Pancreas (tissue), 10 donors: ENCODE measurements around the gene TMEM128. TPM values are rescaled to one million over a fixed set of nuclear protein-coding genes. Genes with fewer than 3 reads are reported as not detected.

ENCODE experiments used
- ATAC-seq, 4 donors: fragments of 200-7000 bp; cut with Tn5 transposase; one replicate each; pipeline versions ENCODE4 v1.8.0 to v1.9.1; 2020; ENCODE audit warnings: mild to moderate bottlenecking in 4 of 4, moderate library complexity in 4 of 4
- DNase-seq, 6 donors: peaks; one replicate each; pipeline ENCODE4 v3.0.0-alpha.2; 2020
- FAIRE-seq: peaks from 2 replicates; lab custom pipeline; 2012; peaks lifted over from hg19 to GRCh38; lab: Jason Lieb, UNC
- H3K27ac ChIP-seq, 4 donors: fragments of 200-600 bp; sonication (generic); 1 replicate in 3 of 4; 2 replicates in 1 of 4; pipeline versions ENCODE4 v1.5.0 to v1.8.0; 2020
- H3K27me3 ChIP-seq, 4 donors: fragments of 200-600 bp; one replicate each; pipeline ENCODE4 v1.8.0; 2021
- H3K36me3 ChIP-seq, 3 donors: fragments of 200-600 bp; sonication (generic) in 1 of 3; one replicate each; pipeline versions ENCODE4 v1.5.0 to v1.8.0; 2020 to 2021
- H3K4me1 ChIP-seq, 3 donors: fragments of 200-600 bp; one replicate each; pipeline ENCODE4 v1.8.0; 2021
- H3K4me3 ChIP-seq, 4 donors: fragments of 200-600 bp; sonication (generic) in 2 of 4; one replicate each; pipeline versions ENCODE4 v1.5.0 to v1.8.0; 2020 to 2021
- H3K9me3 ChIP-seq, 4 donors: fragments of 200-600 bp; one replicate each; pipeline ENCODE4 v1.8.0; 2021
- WGBS, 2 donors: extraction: QIAGEN DNeasy Blood & Tissue Kit; methylation state at CpG; one replicate each; pipeline ENCODE4 v1.1.7; 2013; 5-methylcytosine and 5-hydroxymethylcytosine counted together
- intact Hi-C, 3 donors: fragments of 100-400 bp; cut with DNase I; formaldehyde crosslinking; loops; one replicate each; pipeline versions ENCODE4 v1.11.1 to v1.14.2; 2022
- polyA plus RNA-seq, 2 donors: library from polyadenylated mRNA; stranded (reverse); fragments of 200-250 nt; gene quantifications; one replicate each; pipeline ENCODE4 v1.2.3, GENCODE V29; 2013
- total RNA-seq, 6 donors: library from RNA; stranded (reverse); fragmentation: NEBNext Ultra II Directional in 4 of 6; extraction: Animal tissue kit (Norgen Biotek cat#: 25700) in 4 of 6; gene quantifications; one replicate each; pipeline versions ENCODE4 v1.2.1 to v1.2.4, GENCODE V29; 2021 to 2023
- TF ChIP-seq, protein P1 (sequence below), 4 donors: fragments of 200-600 bp; sonication (generic) in 3 of 4; IDR thresholded peaks; one replicate each; pipeline versions ENCODE4 v1.5.0 to v1.8.0; 2021; ENCODE audit warnings: antibody characterized with exemption in 4 of 4
- donor health status: healthy with polysubstance abuse.
- donor health status: DM: no; HTN: no; CAD: no; lungs with moderate emphysema.
- donor health status: DM: no; HTN: no; CAD: no.
- donor health status: control.
- donor health status: control.
- donor health status: Bipolar disorder and iron deficiency.
- donor health status: DM: yes; HTN: yes; CAD: no.
- donor health status: DM: no; HTN: no; CAD: no.
- donor health status: DM: no; HTN: no; CAD: no.
- donor health status: DM: yes; HTN: yes; CAD: no.

The TMEM128 gene
- total and polyA plus RNA-seq, 8 donors = 6.5 to 23.3 (median 9.0) TPM

- 54 to 74% methylated on average over 1 of the region's 1 CpG for WGBS, 2 donors
- Histone ChIP-seq H3K9me3 (no peaks in the 10 kb centered on the region), H3K4me1 (no peaks in the 10 kb centered on the region), H3K36me3 (no peaks in the 10 kb centered on the region), H3K4me3 (no peak overlapping the region), H3K27ac (no peak overlapping the region), H3K27me3 (no peaks in the 10 kb centered on the region)
- FAIRE-seq = no peak
- intact Hi-C loops = no loop called here
- no peak for DNase-seq
- TF ChIP-seq, protein P1, sequence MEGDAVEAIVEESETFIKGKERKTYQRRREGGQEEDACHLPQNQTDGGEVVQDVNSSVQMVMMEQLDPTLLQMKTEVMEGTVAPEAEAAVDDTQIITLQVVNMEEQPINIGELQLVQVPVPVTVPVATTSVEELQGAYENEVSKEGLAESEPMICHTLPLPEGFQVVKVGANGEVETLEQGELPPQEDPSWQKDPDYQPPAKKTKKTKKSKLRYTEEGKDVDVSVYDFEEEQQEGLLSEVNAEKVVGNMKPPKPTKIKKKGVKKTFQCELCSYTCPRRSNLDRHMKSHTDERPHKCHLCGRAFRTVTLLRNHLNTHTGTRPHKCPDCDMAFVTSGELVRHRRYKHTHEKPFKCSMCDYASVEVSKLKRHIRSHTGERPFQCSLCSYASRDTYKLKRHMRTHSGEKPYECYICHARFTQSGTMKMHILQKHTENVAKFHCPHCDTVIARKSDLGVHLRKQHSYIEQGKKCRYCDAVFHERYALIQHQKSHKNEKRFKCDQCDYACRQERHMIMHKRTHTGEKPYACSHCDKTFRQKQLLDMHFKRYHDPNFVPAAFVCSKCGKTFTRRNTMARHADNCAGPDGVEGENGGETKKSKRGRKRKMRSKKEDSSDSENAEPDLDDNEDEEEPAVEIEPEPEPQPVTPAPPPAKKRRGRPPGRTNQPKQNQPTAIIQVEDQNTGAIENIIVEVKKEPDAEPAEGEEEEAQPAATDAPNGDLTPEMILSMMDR (IDR thresholded peaks at IDR 0.05) = no peak
- no peak for ATAC-seq
These were observed 19.7 kb downstream of the TMEM128 start for GRCh38 chr4:4228356-4228668.

DNA sequence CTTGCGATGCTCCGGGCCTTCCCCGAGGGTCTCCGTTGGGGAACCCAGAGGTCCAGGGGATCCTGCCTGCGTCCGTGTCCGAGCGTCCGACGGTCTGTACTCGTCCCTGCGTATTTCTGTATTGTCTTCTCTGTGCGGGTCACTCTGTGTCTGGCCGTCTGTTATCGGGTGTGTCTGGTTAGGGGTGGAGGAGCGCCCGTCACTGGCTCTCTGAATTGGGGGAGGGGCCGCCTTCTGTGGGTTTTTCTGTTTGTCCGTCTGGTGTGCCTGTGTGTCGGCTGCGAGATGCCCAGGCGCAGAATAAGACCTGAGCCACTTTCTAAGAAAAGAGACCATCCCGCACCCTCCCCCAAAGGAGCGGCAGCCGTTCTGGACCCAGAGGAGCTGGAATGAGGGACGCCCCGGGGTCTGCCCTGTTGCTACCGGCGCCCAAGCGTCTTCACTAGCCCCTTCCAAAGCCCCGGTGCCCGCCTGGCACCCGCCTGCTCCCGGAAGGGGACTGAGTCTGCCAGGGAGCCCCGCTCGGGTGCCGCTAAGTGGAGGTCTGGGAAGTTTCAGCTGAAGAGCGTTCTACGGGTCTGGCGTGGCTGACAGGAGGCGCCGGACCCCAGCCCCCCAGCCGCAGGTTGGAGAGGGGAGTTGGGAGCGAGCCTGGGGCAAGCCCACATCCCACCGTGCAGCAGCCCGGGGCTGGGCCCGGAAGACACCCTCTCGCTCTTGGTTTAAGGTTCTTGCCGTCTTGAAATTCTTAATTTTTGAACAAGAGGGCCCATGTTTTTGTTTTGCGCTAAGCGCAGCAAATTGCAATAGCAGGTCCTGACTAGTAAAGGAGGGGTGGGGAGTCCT, 20.3 kb downstream of the TMEM128 start:
- FAIRE-seq = no peak
- intact Hi-C loops = no loop called here

DNA sequence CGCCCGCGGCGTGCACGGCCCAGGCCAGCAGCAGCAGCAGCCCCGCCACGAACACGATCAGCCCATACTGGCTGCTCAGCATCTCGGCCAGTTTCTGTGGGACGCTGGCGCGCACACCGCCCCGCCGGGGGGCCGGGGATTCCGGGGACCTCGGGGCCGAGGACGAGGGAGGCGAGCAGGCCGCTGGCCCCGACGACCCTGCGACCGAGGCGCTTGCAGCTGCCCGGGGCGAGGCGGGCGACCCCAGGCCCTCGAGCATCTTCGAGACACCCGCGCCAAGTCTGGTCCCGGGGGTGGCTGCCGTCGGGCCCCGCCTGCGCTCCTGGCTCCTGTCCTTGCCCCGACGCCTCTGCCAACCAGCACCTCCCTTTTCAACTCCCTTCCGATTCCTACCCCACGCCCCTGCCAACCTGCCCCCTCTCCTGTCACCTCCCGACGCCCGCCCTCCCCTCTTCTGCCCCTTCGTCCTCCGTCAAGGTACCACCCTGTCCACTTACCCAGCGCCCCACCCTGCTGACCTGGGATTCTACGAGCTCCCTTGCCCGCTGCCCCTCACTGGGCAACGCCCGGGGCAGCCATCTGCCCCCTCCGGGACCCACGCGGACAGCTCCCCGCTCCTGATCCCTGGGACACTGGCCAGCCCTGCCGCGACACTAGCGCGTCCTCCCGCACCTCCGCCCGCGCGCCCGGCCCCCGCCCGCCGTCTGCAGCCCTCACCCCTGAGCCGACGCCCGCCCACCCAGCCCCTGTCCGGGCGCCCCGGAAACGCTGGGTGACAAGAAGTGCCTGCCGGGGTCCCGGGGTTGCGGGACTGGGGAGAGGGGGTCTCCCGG, 21.2 kb downstream of the TMEM128 start, which contains the start of gene OTOP1:
Gene OTOP1, minus strand, starts transcription at position 324 of the 833 bp plus-strand sequence. Its CDS starts 65 bp downstream, at position 259.
- no peaks in the 10 kb centered on the region for H3K36me3 ChIP-seq
- H3K27ac ChIP-seq = no peak within 1 kb of the TSS
- 9% methylated on average over 47 to 82 of the region's 82 CpGs for WGBS, 2 donors
- H3K4me1 ChIP-seq = no peaks in the 10 kb centered on the region
- intact Hi-C loops = no loop called here
- H3K9me3 ChIP-seq = no peaks in the 10 kb centered on the region
- ATAC-seq (no peak), FAIRE-seq (no peak), DNase-seq (peak in 2 of 6 donors; percentile 54 to 75)
- no peaks in the 10 kb centered on the region for H3K27me3 ChIP-seq
- no peak within 1 kb of the TSS for H3K4me3 ChIP-seq
- TF ChIP-seq, protein P1 (IDR thresholded peaks at IDR 0.05) = no peak

More for the DNA sequence above, 20.3 kb downstream of the TMEM128 start:
- Histone ChIP-seq H3K4me3 (no peak overlapping the region), H3K4me1 (no peaks in the 10 kb centered on the region), H3K27ac (no peak overlapping the region), H3K36me3 (no peaks in the 10 kb centered on the region), H3K9me3 (no peaks in the 10 kb centered on the region), H3K27me3 (no peaks in the 10 kb centered on the region)
- no peak for ATAC-seq
- DNase-seq = peak in 1 of 6 donors; percentile 42
- TF ChIP-seq, protein P1 (IDR thresholded peaks at IDR 0.05) = no peak
- WGBS, 2 donors = 7 to 8% methylated on average over 43 to 51 of the region's 51 CpGs

- no peak for FAIRE-seq
- ATAC-seq = no peak
- no peaks in the 10 kb centered on the region for H3K4me1 ChIP-seq
- H3K27me3 ChIP-seq = no peaks in the 10 kb centered on the region
- DNase-seq = no peak
- intact Hi-C loops = no loop called here
- TF ChIP-seq, protein P1 (IDR thresholded peaks at IDR 0.05) = no peak
- no peak overlapping the region for H3K4me3 ChIP-seq
- H3K36me3 ChIP-seq = no peaks in the 10 kb centered on the region
- H3K27ac ChIP-seq = no peak overlapping the region
- H3K9me3 ChIP-seq = no peaks in the 10 kb centered on the region
- WGBS, 2 donors = 12 to 13% methylated on average over 41 of the region's 41 CpGs
These were observed 22.0 kb downstream of the TMEM128 start for GRCh38 chr4:4225915-4226605.
